ENCODE results near the gene RHO. TPM values are rescaled to one million over a fixed set of nuclear protein-coding genes. Genes with fewer than 3 reads are reported as not detected.

RHO gene
- total RNA-seq, 1 experiment from 2014 or later, result not detected

GRCh38 chr3:129504471-129505100 lies 23.9 kb upstream of the RHO start:
- no peak overlapping the region for H3K56ac ChIP-seq (ENCODE audit: insufficient read length, low read depth, low read length)
- Mint-ChIP-seq H3K4me1 (peaks cover 12 to 14% of the 10 kb centered on the region in 2 experiments), H3K4me3 (no peak overlapping the region), H3K27me3 (ENCODE audit: low read depth) (peaks cover 2% of the 10 kb centered on the region; the same call in 1 of the 2 replicates), H3K9me3 (no peaks in the 10 kb centered on the region), H3K27ac (no peak overlapping the region), H3K36me3 (ENCODE audit: insufficient read depth in 1 of 3, low read depth in 3 of 3) (peaks cover 5 to 27% (median 9%) of the 10 kb centered on the region in 3 experiments; a peak in 6 of 7 replicates)
- H4K91ac ChIP-seq (ENCODE audit: insufficient read length, low read depth, low read length), result no peak overlapping the region
- H2BK15ac ChIP-seq (ENCODE audit: low read depth, low read length), result no peak overlapping the region
- H2AFZ ChIP-seq (ENCODE audit: low read length), result no peak overlapping the region
- H3T11ph ChIP-seq (ENCODE audit: low read length), result no peak overlapping the region
- H4K5ac ChIP-seq (ENCODE audit: insufficient read length, low read depth, low read length), result no peak overlapping the region
- no peak overlapping the region for H2BK12ac ChIP-seq (ENCODE audit: insufficient read length, low read depth, low read length)
- H3K9ac ChIP-seq (ENCODE audit: extremely low read depth, insufficient read length, low read length), result no peak overlapping the region
- no peaks in the 10 kb centered on the region for H3K23me2 ChIP-seq (ENCODE audit: insufficient read length, low read depth, low read length, poor library complexity, severe bottlenecking)
- no peak overlapping the region for H2BK120ac ChIP-seq (ENCODE audit: low read depth, low read length, poor library complexity, severe bottlenecking)
- H3K27ac ChIP-seq (ENCODE audit: insufficient read length, low read depth, low read length), result no peak overlapping the region
- no peaks in the 10 kb centered on the region for H3K79me1 ChIP-seq (ENCODE audit: insufficient read depth, low read depth, low read length, poor library complexity, severe bottlenecking)
- H3K14ac ChIP-seq (ENCODE audit: insufficient read depth, low read length), result no peak overlapping the region
- H2AK5ac ChIP-seq (ENCODE audit: insufficient read length, low read length), result no peak overlapping the region
- 0 out of 2 replicates have a peak, but pooled peaks cover 4% of the 10 kb centered on the region for H3K4me1 ChIP-seq (ENCODE audit: insufficient read depth, low read length)
- H4K20me1 ChIP-seq (ENCODE audit: control insufficient read depth, insufficient read depth, insufficient read length), result peaks cover 2% of the 10 kb centered on the region
- no peaks in the 10 kb centered on the region for H3K79me2 ChIP-seq (ENCODE audit: insufficient read depth, low read length)
- no peak overlapping the region for H3K4ac ChIP-seq (ENCODE audit: low read depth, low read length)
- no peak overlapping the region for H4K8ac ChIP-seq (replicated peaks; ENCODE audit: insufficient read length, low read depth, low read length)
- H3K4me2 ChIP-seq (ENCODE audit: insufficient read depth, insufficient read length, low read length), result no peak overlapping the region
- WGBS (ENCODE audit: extremely low coverage, insufficient read length, low lambda C conversion rate), result no CpG with 5 or more reads among the region's 5 CpGs
- no peaks in the 10 kb centered on the region for H3K9me3 ChIP-seq (ENCODE audit: control insufficient read depth, low read depth, low read length)
- no peak for TF ChIP-seq CTCF (conservative IDR thresholded peaks at IDR 0.05)
- H2BK20ac ChIP-seq (ENCODE audit: low read depth, low read length, poor library complexity, severe bottlenecking), result no peak overlapping the region
- H3K18ac ChIP-seq (ENCODE audit: insufficient read length, low read depth, low read length), result no peak overlapping the region
- DNase-seq, result no peak
- H3K23ac ChIP-seq (ENCODE audit: insufficient read length, low read depth, low read length), result no peak overlapping the region
- H3K27me3 ChIP-seq (ENCODE audit: insufficient read depth, low read length), result no peaks in the 10 kb centered on the region
- H2BK5ac ChIP-seq (ENCODE audit: insufficient read length, low read length), result no peak overlapping the region
